Endometrial microvascular endothelial cells (primary cell): Measurements from ENCODE around the gene DPF1. TPM values are rescaled to one million over a fixed set of nuclear protein-coding genes. Genes with fewer than 3 reads are reported as not detected.
"Not testable (repeated sequence)": the region's sequence is repeated elsewhere in the genome, so short reads cannot be mapped to it uniquely, and the experiment has no call there.

Experiments
- in situ Hi-C: cut with HindIII; loops from 2 replicates; pipeline ENCODE4 v1.10.0; 2017; ENCODE audit warnings: low sequenced_read_pairs, low pct_unique_long_range_greater_than_20kb; ENCODE audit errors: inconsistent ontology term
- total RNA-seq: library from RNA; depleted of rRNA; stranded (reverse); fragments of >200 nt; gene quantifications from one replicate; pipeline ENCODE4 v1.2.3, GENCODE V29; 2015; ENCODE audit errors: inconsistent ontology term

DPF1 gene
- total RNA-seq, 1 donor from 2014 or later: 14.9 TPM

DNA sequence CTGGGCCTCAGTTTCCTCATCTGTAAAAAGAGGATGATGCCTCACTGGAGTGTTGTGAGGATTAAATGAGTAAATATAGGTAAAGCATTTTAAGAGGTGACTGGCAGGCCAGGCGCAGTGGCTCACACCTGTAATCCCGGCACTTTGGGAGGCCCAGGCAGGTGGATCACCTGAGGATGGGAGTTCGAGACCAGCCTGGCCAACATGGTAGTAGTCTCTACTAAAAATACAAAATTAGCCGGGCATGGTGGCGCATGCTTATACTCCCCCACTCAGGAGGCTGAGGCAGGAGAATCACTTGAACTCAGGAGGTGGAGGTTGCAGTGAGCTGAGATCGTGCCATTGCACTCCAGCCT lies 819 bp upstream of the DPF1 start:
- in situ Hi-C loops: not testable (repeated sequence)

GRCh38 chr19:38223617-38224013 lies 407 bp downstream of the DPF1 start:
- in situ Hi-C loops: no loop called here

- in situ Hi-C loops: no loop called here
Measured at GRCh38 chr19:38223119-38223523, 901 bp downstream of the DPF1 start.

DNA sequence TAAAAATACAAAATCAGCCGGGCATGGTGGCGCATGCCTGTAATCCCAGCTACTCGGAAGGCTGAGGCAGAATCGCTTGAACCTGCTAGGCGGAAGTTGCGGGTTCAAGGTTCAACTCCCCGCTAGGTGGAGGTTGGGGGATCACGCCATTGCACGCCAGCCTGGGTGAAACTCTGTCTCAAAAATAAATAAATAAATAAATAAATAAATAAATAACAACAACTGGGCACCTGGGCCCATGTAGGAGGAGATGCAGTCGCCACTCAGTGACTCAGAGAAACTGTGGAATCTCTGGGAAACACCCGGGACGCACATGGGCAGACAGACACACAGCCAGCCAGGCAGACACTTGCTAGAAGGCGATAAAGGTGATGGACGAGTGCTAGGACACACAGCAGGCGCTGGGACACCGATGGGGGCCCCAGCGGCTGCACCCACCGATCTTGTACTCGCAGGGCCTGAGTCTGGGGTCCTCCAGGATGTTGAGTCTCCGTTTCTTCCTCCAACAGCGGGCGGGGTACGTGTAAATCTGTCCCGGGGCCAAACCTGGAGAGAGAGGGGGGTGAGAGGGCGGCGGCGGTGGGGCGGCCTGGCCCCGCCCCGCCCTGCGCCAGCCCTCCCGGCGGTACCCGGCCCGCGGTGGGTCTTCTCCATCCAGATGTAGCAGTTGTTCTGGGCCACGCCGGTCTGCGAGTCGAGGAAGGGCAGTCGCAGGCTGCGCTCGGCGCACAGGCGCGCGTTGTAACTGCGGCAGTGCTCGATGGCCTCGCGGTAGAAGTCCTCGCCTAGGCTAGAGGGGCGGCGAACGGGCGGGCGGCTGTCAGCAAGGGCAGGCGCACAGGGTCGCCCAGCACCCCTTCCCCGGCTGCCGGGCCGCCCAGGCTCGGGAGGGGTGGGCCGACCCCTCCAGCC lies 1.8 kb downstream of the DPF1 start:
- in situ Hi-C loops: no loop called here

DNA sequence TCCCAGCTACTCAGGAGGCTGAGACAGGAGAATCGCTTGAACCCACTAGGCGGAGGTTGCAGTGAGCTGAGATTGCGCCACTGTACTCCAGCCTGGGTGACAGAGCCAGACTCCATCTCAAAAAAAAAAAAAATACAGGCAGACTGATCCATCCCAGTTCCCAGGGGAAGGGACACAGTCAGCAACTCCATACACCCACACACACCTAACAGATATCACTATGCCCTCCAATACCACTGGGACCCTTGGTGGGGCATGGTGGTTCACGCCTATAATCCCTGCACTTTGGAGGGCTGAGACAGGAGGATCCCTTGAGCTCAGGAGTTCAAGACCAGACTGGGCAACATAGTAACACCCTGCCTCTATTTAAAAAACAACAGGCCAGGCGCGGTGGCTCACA lies 2.6 kb downstream of the DPF1 start:
- in situ Hi-C loops: no loop called here

GRCh38 chr19:38219221-38219620 lies 4.8 kb downstream of the DPF1 start:
- in situ Hi-C loops: no loop called here

GRCh38 chr19:38218204-38218603 lies 5.8 kb downstream of the DPF1 start:
- in situ Hi-C loops: no loop called here

DNA sequence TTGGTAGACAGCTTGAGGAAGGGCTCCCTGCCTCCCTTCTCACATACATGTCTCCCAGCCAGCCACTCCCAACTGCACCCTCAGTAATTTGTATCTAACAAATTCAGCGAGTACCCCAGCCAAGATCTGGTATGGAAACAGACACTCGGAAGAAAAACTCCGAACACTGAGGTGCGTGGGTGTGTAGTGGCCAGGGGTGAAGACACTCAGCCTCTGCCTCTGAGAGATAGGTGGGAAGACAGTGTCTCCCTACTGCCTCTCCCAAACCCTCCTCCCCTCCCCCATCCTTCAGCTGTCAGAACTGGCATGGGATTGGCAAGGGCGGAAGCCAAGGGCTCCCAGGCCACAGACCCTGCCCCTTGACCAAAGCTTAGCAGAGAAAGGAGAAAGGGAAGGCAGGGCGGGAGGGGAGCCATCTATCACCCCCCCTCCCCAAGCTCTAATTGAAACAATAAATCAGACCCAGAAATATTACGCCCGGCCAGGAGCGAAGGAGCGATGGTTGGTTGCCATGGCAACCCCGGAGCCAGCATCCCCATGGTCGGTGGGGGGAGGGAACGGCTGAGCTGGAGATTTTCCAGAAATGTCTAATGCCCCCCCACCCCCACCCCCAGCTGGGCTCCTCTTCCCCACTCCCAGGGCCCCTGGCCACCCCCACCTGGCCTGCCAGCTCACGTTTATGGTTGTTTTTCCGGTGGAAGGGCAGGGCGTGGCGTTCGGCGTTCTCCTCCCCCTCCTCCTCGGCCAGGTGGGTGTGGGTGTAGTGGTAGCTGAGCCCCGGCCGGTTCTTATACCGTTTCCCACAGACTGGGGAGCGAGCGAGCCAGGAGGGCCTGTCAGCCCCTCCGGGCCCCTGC lies 7.0 kb downstream of the DPF1 start:
- in situ Hi-C loops: no loop called here

- in situ Hi-C loops: no loop called here
Measured at GRCh38 chr19:38213911-38214625, 10.0 kb downstream of the DPF1 start.

GRCh38 chr19:38213469-38213868 lies 10.6 kb downstream of the DPF1 start:
- in situ Hi-C loops: no loop called here

GRCh38 chr19:38211766-38212165 lies 12.3 kb downstream of the DPF1 start:
- in situ Hi-C loops: no loop called here

GRCh38 chr19:38211151-38211591 lies 12.9 kb downstream of the DPF1 start:
- in situ Hi-C loops: no loop called here

- in situ Hi-C loops: no loop called here
Measured at GRCh38 chr19:38210458-38210987, 13.5 kb downstream of the DPF1 start.

DNA sequence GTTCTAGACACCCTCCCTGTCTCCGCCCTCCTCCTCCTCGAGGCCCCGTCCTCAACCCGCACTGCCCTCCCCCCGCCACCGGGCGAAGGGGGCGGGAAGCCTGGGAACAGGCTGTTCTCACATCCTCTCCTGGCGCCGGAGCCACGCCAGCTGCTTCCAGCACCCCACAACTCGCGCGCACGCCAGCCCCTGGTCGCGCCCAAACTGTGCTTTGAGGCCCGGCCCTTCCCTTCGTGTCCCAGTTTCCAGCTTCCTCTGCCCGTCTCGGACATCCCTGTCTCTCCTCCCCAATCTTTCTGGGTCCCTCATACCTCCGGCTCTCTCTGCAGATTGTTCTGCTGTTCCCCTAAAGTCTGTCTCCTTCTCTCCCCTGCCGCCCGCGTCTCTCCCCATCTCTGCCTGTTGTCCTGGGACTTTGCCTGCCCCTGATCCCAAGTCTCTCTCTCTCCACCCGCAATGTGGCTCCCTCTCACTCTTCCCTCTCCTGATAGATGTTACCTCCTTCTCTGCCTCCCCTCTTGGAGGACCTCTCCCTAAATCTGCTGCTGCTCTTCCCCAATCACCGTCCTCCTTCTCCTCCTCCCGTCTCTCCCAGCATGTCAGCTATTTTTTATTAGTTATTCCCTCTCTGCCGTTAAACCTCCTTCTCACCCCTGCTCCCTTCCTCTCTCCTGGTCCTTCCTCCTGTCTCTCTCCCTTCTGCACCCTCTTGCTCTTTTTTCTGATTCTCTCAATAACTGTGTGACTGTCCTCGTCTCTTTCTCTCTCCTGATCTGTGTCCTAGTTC lies 14.2 kb downstream of the DPF1 start:
- in situ Hi-C loops: no loop called here

DNA sequence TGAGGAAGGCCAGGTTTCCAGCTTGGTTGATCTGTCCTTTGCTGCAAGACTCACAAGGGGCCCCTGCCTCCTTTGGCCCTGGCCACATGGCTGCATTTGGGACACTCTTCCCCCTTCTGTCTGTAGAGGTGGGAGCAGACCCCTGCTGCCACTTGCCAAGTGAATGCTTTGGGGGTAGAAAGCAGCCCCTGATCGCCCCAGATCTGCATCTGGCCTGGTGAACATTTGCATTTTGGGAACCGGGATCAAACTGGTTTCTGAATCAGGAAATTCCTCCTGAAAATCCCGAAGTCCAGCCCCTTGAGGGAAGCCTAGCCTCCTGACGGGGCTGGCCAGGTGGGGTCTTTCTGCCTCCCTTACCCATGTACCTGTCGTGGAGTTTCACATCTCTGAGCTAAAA lies 14.9 kb downstream of the DPF1 start:
- in situ Hi-C loops: no loop called here

DNA sequence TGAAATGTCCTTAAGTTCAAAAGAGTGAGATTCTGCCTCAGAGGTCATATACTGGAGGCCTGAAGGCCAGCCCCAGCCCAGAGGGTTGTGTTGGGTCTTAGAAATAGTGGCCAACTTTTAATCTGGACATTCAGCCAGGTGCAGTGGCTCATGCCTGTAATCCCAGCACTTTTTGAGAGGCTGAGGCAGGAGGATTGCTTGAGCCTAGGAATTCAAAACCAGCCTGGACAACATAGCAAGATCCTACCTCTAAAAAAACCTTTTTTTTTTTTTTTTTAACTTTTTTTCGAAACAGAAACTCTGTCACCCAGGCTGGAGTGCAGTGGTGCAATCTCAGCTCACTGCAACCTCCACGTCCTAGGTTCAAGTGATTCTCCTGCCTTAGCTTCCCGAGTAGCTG lies 15.5 kb downstream of the DPF1 start:
- in situ Hi-C loops: no loop called here

GRCh38 chr19:38207543-38207942 lies 16.5 kb downstream of the DPF1 start:
- in situ Hi-C loops: no loop called here

DNA sequence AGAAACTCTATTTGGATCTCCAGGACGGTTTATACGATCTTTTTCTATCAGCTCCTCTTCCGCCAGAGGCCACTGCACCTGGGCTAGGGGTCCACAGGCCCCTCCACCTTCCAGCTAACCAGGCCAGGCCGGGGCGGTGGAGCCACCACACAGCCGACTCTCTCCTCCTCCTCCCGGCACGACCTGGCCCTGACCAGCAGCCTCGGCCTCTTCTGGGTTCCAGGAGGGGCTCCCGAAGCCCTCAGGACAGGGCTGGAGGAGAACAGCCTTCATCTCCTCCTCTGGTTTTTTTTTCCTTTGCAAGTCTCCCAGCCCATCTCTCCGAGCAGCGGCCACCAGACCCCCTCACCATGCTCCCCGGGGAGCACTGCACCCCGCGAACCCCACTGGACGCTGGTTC lies 17.1 kb downstream of the DPF1 start:
- in situ Hi-C loops: no loop called here
